Measurements from ENCODE around the gene SLC39A9.

SLC39A9 gene

DNA sequence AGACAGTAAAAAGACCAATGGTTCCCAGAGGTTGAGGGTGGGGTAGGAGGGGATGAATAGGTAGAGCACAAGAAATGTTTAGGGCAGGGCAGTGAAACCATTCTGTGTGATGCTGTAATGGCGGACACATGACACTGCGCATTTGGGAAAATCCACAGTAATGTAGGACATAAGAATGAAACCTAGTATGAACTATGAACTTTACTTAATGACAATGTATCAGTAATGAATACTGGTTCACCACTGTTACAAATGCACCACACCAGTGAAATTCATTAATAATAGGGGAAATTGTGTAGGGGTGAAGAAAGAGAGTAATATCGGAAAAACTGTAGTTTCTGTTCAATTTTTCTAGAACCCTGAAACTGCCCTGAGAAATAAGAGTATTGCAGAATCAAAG, 6.0 kb upstream of the SLC39A9 start:
- TF ChIP-seq, protein P1, sequence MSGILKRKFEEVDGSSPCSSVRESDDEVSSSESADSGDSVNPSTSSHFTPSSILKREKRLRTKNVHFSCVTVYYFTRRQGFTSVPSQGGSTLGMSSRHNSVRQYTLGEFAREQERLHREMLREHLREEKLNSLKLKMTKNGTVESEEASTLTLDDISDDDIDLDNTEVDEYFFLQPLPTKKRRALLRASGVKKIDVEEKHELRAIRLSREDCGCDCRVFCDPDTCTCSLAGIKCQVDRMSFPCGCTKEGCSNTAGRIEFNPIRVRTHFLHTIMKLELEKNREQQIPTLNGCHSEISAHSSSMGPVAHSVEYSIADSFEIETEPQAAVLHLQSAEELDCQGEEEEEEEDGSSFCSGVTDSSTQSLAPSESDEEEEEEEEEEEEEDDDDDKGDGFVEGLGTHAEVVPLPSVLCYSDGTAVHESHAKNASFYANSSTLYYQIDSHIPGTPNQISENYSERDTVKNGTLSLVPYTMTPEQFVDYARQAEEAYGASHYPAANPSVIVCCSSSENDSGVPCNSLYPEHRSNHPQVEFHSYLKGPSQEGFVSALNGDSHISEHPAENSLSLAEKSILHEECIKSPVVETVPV (CRISPR knock-in tag; IDR thresholded peaks at IDR 0.05): no peak
- TF ChIP-seq RARB (CRISPR knock-in tag; IDR thresholded peaks at IDR 0.05) (no peak), ZC3H10 (CRISPR knock-in tag; IDR thresholded peaks at IDR 0.05) (no peak), ISL1 (CRISPR knock-in tag; IDR thresholded peaks at IDR 0.05) (no peak), GLIS3 (CRISPR knock-in tag; IDR thresholded peaks at IDR 0.05) (no peak), ZFP30 (CRISPR knock-in tag; IDR thresholded peaks at IDR 0.05) (no peak), ARNTL (CRISPR knock-in tag; IDR thresholded peaks at IDR 0.05; ENCODE audit: borderline replicate concordance, low read depth) (no peak), ESRRG (CRISPR knock-in tag; IDR thresholded peaks at IDR 0.05) (no peak), ZNF70 (CRISPR knock-in tag; IDR thresholded peaks at IDR 0.05) (no peak), CSDC2 (CRISPR knock-in tag; IDR thresholded peaks at IDR 0.05) (no peak), TCF4 (CRISPR knock-in tag; IDR thresholded peaks at IDR 0.05; ENCODE audit: borderline replicate concordance) (no peak), SNAI2 (CRISPR knock-in tag; IDR thresholded peaks at IDR 0.05) (no peak), ZNF565 (CRISPR knock-in tag; conservative IDR thresholded peaks at IDR 0.05; ENCODE audit: low read depth) (no peak), ZNF8 (CRISPR knock-in tag; IDR thresholded peaks at IDR 0.05) (no peak)
- TF ChIP-seq, protein P2, sequence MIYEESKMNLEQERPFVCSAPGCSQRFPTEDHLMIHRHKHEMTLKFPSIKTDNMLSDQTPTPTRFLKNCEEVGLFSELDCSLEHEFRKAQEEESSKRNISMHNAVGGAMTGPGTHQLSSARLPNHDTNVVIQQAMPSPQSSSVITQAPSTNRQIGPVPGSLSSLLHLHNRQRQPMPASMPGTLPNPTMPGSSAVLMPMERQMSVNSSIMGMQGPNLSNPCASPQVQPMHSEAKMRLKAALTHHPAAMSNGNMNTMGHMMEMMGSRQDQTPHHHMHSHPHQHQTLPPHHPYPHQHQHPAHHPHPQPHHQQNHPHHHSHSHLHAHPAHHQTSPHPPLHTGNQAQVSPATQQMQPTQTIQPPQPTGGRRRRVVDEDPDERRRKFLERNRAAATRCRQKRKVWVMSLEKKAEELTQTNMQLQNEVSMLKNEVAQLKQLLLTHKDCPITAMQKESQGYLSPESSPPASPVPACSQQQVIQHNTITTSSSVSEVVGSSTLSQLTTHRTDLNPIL (CRISPR knock-in tag; IDR thresholded peaks at IDR 0.05; ENCODE audit: low read depth): no peak
- TF ChIP-seq, protein P3, sequence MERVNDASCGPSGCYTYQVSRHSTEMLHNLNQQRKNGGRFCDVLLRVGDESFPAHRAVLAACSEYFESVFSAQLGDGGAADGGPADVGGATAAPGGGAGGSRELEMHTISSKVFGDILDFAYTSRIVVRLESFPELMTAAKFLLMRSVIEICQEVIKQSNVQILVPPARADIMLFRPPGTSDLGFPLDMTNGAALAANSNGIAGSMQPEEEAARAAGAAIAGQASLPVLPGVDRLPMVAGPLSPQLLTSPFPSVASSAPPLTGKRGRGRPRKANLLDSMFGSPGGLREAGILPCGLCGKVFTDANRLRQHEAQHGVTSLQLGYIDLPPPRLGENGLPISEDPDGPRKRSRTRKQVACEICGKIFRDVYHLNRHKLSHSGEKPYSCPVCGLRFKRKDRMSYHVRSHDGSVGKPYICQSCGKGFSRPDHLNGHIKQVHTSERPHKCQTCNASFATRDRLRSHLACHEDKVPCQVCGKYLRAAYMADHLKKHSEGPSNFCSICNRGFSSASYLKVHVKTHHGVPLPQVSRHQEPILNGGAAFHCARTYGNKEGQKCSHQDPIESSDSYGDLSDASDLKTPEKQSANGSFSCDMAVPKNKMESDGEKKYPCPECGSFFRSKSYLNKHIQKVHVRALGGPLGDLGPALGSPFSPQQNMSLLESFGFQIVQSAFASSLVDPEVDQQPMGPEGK (CRISPR knock-in tag; IDR thresholded peaks at IDR 0.05; ENCODE audit: borderline replicate concordance): no peak
- TF ChIP-seq, protein P4, sequence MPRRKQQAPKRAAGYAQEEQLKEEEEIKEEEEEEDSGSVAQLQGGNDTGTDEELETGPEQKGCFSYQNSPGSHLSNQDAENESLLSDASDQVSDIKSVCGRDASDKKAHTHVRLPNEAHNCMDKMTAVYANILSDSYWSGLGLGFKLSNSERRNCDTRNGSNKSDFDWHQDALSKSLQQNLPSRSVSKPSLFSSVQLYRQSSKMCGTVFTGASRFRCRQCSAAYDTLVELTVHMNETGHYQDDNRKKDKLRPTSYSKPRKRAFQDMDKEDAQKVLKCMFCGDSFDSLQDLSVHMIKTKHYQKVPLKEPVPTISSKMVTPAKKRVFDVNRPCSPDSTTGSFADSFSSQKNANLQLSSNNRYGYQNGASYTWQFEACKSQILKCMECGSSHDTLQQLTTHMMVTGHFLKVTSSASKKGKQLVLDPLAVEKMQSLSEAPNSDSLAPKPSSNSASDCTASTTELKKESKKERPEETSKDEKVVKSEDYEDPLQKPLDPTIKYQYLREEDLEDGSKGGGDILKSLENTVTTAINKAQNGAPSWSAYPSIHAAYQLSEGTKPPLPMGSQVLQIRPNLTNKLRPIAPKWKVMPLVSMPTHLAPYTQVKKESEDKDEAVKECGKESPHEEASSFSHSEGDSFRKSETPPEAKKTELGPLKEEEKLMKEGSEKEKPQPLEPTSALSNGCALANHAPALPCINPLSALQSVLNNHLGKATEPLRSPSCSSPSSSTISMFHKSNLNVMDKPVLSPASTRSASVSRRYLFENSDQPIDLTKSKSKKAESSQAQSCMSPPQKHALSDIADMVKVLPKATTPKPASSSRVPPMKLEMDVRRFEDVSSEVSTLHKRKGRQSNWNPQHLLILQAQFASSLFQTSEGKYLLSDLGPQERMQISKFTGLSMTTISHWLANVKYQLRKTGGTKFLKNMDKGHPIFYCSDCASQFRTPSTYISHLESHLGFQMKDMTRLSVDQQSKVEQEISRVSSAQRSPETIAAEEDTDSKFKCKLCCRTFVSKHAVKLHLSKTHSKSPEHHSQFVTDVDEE (CRISPR knock-in tag; IDR thresholded peaks at IDR 0.05): no peak
- TF ChIP-seq, protein P5, sequence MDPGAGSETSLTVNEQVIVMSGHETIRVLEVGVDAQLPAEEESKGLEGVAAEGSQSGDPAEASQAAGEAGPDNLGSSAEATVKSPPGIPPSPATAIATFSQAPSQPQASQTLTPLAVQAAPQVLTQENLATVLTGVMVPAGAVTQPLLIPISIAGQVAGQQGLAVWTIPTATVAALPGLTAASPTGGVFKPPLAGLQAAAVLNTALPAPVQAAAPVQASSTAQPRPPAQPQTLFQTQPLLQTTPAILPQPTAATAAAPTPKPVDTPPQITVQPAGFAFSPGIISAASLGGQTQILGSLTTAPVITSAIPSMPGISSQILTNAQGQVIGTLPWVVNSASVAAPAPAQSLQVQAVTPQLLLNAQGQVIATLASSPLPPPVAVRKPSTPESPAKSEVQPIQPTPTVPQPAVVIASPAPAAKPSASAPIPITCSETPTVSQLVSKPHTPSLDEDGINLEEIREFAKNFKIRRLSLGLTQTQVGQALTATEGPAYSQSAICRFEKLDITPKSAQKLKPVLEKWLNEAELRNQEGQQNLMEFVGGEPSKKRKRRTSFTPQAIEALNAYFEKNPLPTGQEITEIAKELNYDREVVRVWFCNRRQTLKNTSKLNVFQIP (CRISPR knock-in tag; IDR thresholded peaks at IDR 0.05; ENCODE audit: borderline replicate concordance, low read depth): no peak
- ATAC-seq: no peak

DNA sequence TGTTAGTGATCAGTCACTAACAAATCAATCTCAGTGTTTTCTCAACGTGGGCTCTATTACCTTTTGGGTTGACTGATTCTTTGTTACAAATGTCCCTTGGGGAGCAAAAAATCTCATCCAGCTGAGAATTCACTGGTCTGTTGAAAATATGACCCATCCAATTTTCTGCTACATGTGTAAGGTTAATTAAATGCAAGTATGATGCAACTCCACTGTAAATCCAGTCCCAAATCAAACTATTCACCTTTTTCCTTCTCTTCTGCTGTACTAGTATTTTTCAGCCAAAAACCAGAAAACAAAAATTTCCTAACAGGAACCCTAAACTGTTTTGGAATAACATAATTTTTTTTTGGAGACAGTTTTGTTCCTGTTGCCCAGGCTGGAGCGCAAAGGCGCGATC, 2.6 kb upstream of the SLC39A9 start:
- no peak for ATAC-seq
- TF ChIP-seq, protein P2 (CRISPR knock-in tag; IDR thresholded peaks at IDR 0.05; ENCODE audit: low read depth): no peak
- TF ChIP-seq CSDC2 (CRISPR knock-in tag; IDR thresholded peaks at IDR 0.05) (no peak), GLIS3 (CRISPR knock-in tag; IDR thresholded peaks at IDR 0.05) (no peak), ISL1 (CRISPR knock-in tag; IDR thresholded peaks at IDR 0.05) (no peak), ZFP30 (CRISPR knock-in tag; IDR thresholded peaks at IDR 0.05) (no peak), OSR1 (CRISPR knock-in tag; IDR thresholded peaks at IDR 0.05) (no peak), ZFP3 (CRISPR knock-in tag; IDR thresholded peaks at IDR 0.05) (no peak), RARB (CRISPR knock-in tag; IDR thresholded peaks at IDR 0.05) (no peak), PPARA (CRISPR knock-in tag; IDR thresholded peaks at IDR 0.05; ENCODE audit: borderline replicate concordance) (no peak), ZNF70 (CRISPR knock-in tag; IDR thresholded peaks at IDR 0.05) (no peak), ZNF8 (CRISPR knock-in tag; IDR thresholded peaks at IDR 0.05) (no peak), ARNTL (CRISPR knock-in tag; IDR thresholded peaks at IDR 0.05; ENCODE audit: borderline replicate concordance, low read depth) (no peak)
- TF ChIP-seq, protein P4 (CRISPR knock-in tag; IDR thresholded peaks at IDR 0.05): no peak

All from SK-N-SH treated with all-trans-retinoic acid at 6 μM for 48 hours (cell line).